ENCODE measurements around the gene FUCA1.
"Not testable (repeated sequence)": the region's sequence is repeated elsewhere in the genome, so short reads cannot be mapped to it uniquely, and the experiment has no call there.

FUCA1 gene

GRCh38 chr1:23867895-23868556, at the start of gene FUCA1:
Gene FUCA1, minus strand, starts transcription at chr1:23868290. Its CDS starts 4 bp downstream, at chr1:23868286.
- DNase-seq (ENCODE audit: low read depth in 2 of 2): peak; percentile 87 to 91

DNA sequence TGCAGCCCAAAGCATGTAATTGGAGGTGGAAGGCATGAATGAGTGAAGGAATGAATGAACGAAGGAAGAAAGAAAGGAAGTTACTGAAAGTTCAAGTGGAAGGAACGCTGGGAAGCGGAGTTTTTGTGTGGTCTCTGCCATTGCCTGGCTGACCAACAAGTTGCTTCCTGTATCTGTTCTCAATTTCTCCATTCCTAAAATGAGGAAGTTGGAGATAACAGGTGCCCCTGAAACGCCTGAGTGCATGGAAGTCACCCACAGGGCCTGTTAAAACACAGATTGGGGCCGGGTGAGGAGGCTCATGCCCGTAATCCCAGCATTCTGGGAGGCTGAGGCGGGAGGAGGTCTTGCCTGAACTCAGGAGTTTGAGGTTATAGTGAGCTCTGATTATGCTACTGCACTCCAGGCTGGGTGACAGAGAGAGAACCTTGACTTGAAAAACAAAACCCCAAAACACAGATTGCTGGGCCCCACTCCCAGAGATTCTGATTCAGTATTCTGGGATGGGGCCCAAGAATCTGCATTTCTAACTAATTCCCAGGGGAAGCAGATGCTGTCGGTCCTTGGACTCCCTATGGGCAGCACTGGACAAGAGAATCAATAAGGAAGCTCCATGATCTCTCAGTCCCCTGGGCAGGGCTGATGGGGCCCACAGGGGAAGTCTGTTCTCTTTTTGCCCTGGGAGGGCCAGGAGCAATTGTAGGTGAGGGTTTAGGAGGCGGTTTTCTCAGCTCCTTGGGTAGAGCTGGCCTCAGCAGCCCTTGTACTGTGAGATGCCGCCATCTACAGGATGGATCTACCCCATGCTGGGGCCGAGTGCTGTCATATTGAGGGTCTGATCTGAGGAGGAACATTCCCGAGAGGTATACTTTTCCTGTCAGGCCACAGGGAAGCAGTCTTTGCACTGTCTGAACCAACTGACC, 48.4 kb upstream of the FUCA1 start:
- DNase-seq (ENCODE audit: low read depth in 2 of 2): peak; percentile 30 to 42

GRCh38 chr1:23915466-23915865, 47.4 kb upstream of the FUCA1 start:
- DNase-seq (ENCODE audit: low read depth in 2 of 2): no peak

GRCh38 chr1:23914921-23915320, 46.8 kb upstream of the FUCA1 start:
- DNase-seq (ENCODE audit: low read depth in 2 of 2): no peak

DNA sequence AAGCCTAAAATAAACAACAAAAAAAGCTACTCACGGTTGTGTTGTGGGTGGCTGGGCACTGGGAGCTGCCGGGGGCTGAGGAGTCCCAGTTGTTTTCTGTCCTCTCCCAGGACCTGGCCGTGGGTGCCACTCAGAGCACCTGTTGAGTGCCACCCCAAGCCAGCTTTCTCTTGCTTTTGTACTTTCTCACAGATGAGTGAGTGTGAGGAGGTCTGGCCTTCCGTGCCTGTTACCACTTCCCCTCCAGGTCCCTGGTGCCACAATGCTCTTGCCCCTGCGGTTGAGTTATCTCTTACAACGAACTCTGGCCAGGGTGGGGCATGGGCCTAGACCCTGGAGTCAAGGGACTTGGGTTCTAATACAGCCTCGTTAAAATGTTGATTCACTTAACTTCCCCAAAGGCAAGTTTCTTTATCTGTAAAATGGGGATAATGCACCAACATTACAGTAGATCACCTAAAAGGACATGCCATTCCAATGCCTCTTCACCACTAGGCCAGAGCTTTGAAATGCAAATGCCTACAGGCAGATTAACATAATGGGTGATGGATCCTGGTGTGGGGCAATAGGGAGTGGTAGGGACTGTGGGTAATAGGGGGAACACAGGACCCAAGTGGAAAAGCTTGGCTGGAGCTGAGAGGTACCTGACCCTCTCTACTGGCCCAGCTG, 45.3 kb upstream of the FUCA1 start, which contains the start of gene CNR2:
TSS of gene CNR2 (minus strand) at position 151 of the 669 bp plus-strand sequence. CDS start 37,745 bp downstream, outside the sequence.
- no peak for DNase-seq (ENCODE audit: low read depth in 2 of 2)

DNA sequence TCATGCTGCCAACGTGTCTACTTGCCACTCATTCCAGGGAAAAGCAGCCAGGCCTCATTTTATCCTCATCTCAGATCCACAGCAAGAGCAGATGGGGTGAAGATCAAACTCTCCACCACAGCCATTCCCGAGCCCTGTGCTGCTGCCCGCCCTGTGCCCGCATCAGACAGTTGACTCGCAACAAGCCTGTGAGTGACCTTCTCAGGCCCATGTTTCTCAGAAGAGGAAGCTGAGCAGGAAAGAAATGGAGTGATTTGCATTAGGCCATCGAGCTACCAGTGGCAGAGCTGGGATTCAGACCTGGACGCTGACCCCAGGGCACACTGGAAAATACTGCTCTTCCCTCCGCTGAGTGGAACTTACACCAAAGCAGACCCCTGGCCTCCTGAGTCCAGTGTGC, 43.8 kb upstream of the FUCA1 start:
- DNase-seq (ENCODE audit: low read depth in 2 of 2): no peak

GRCh38 chr1:23910553-23911246, 42.6 kb upstream of the FUCA1 start:
- DNase-seq (ENCODE audit: low read depth in 2 of 2): no peak

DNA sequence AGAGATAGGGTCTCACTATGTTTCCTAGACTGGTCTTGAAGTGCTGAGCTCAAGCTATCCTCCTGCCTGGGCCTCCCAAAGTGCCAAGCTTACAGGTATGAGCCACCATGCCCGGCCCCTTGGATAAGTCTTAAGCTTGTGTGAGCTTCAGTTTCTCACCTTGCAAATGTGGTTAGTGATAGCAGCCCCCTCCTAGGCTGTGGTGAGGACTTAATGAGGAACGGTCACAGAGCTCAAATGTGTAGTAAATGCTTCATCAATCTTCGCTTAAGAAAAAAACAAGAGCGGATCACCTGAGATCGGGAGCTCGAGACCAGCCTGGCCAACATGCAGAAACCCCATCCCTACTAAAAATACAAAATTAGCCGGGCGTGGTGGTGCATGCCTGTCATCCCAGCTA, 42.1 kb upstream of the FUCA1 start:
- no peak for DNase-seq (ENCODE audit: low read depth in 2 of 2)

GRCh38 chr1:23909412-23909811, 41.3 kb upstream of the FUCA1 start:
- DNase-seq (ENCODE audit: low read depth in 2 of 2): no peak

DNA sequence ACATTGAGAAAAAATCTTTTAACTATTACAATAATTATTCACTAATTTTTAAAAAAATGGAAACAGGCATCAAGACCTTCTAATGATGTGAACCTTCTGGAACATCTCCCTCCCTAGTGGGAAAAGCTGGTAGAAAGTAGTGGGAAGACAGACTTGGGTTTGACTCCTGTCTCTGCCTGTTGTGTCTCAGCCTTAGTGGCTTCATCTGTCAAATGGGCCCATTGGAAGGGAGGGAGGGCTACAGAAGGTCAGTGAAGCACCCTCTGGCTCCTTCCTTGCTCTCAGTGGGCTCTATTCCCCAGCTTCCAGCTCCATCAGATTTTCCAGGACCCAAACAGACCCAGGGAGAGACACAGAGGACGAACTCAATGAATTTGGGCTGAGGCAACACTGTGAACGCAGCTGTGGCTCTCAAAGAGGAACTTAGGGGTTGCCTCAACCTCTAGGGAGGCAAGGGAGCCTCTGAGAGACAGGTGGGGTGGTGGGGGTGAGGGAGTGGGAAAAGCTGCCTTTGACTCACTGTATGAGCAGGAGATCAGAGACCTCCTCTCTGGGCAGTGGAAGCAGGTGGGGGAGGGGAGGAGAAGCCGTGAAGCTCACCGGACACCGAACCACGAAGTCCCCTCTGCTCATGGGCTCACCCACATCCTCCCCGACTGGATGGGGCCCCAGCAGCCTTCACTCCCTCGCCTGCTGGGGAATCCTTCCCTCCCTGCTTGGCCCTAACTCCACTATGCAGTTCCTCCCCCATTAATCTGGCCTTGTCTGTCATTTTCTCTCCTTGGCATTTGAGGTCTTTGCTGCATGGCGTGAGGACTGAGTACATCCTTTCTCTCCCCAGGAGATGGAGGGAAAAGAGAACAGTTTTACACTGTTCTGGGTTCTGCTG, 40.6 kb upstream of the FUCA1 start:
- DNase-seq (ENCODE audit: low read depth in 2 of 2): peak; percentile 10

DNA sequence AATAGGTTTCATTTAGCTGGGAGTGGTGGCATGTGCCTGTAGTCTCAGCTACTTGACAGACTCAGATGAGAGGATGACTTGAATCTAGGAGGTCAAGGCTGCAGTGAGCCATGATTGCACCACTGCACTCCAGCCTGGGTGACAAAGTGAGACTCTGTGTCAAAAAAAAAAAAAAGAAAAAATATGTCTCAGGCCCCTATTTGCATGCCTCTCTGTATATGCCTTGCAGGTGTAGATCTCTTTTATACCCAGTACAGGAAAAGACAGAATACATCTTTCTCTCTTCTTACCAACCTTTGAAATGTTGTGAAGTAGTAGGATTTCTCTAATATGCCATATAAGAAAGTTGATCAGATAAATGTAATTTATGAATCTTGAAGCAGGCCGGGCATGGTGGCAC, 38.6 kb upstream of the FUCA1 start:
- DNase-seq (ENCODE audit: low read depth in 2 of 2): no peak

- DNase-seq (ENCODE audit: low read depth in 2 of 2): no peak
These were observed 37.5 kb upstream of the FUCA1 start for GRCh38 chr1:23905461-23906025.

- DNase-seq (ENCODE audit: low read depth in 2 of 2): peak; percentile 43 to 52
These were observed 36.8 kb upstream of the FUCA1 start for GRCh38 chr1:23904748-23905357.

- DNase-seq (ENCODE audit: low read depth in 2 of 2): no peak
These were observed 35.7 kb upstream of the FUCA1 start for GRCh38 chr1:23903754-23904153.

DNA sequence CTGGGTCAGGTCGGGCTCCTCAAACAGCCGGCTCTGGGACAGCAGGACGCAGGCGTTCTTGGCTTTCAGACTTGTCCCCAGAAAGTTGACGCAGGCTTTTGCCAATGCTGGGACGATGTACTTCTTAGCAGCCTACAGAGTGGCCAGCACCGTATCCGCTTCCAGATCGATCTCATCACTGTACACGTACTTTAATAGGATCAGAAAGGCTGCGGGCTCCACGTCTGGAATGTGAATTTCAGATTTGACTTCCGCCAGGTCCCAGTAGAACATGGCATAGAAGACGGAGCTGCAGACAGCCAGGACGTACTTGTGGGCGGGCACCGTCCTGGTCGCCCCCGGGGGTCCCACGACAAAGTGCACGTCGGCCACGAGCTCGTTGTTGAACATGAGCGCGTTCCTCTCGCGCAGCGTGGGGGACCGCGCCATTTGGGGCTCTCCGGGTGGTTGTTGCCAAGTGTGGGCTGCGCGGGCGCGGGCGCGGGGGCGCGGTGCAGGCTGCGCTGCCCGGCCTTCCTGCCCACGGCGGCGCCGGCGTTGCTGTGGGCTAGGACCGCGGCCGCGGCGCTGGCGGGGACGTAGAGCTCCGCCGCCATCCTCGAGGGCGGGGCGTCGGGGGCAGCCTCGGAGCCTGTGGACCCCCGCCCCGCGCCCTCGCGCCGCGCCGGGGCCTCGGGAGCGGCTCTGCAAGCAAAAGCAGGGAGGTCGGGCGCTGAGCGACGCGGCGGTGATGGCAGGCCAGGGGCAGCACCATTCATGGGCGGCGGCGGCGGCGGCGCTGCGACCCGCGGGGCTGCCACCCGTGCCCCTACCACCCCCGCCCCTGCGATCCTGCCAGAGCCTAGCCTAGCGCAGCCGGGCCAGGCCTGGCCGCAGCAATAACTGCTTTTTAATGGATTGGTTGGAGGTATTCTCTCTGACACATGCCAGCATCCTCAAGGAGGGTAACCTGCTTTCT, 34.5 kb upstream of the FUCA1 start:
- no peak for DNase-seq (ENCODE audit: low read depth in 2 of 2)

GRCh38 chr1:23900017-23900416, 31.9 kb upstream of the FUCA1 start:
- DNase-seq (ENCODE audit: low read depth in 2 of 2): not testable (repeated sequence)

- DNase-seq (ENCODE audit: low read depth in 2 of 2): no peak
These were observed 31.0 kb upstream of the FUCA1 start for GRCh38 chr1:23899070-23899469.

GRCh38 chr1:23897083-23897482, 29.0 kb upstream of the FUCA1 start:
- no peak for DNase-seq (ENCODE audit: low read depth in 2 of 2)

GRCh38 chr1:23896491-23896890, 28.4 kb upstream of the FUCA1 start:
- no peak for DNase-seq (ENCODE audit: low read depth in 2 of 2)

Data from stimulated activated CD8-positive, alpha-beta memory T cell treated with anti-CD3 and anti-CD28 coated beads, Interleukin-2, amount 100 ng/mL, for 48 hours (primary cell).